Activated CD8-positive, alpha-beta memory T cell treated with anti-CD3 and anti-CD28 coated beads, Interleukin-2, amount 50 U/mL, for 1 hour (primary cell): ENCODE results near the gene MIPOL1.
"Not testable (repeated sequence)": the region's sequence is repeated elsewhere in the genome, so short reads cannot be mapped to it uniquely, and the experiment has no call there.

Experiments
- DNase-seq: peaks from one replicate; pipeline ENCODE4 v3.0.0-alpha.2; 2020; ENCODE audit errors: extremely low read depth

The MIPOL1 gene

DNA sequence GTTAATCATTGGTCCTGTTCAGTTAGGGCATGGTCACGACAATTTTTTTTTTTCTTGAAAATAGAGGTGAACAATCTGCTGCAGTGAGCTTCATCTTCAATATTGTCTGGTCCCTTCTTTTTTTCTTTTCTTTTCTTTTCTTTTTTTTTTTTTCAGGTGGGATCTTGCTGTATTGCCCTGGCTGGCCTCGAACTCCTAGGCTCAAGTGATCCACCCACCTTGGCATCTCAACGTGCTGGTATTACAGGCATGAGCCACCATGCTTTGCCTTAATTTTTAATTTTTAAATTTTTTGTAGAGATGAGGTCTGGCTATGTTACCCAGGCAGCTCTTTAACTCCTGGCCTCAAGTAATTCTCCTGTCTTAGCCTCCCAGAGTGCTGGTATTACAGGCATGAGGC lies 36.5 kb downstream of the MIPOL1 start:
- no peak for DNase-seq

DNA sequence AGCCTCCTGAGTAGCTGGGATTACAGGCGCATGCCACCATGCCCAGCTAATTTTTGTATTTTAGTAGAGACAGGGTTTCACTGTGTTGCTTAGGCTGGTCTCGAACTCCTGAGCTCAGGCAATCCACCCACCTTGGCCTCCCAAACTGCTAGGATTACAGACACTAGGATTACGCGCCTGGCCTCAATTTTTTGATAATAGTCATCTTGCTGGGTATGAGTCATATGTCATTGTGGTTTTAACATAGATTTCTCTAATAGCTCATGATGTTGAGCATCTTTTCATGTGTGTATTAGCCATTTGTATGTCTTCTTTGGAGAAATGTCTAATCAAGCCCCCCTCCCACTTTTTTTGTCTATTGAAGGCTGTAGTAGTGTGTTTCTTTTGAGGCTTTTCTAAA lies 38.3 kb downstream of the MIPOL1 start:
- not testable (repeated sequence) for DNase-seq

DNA sequence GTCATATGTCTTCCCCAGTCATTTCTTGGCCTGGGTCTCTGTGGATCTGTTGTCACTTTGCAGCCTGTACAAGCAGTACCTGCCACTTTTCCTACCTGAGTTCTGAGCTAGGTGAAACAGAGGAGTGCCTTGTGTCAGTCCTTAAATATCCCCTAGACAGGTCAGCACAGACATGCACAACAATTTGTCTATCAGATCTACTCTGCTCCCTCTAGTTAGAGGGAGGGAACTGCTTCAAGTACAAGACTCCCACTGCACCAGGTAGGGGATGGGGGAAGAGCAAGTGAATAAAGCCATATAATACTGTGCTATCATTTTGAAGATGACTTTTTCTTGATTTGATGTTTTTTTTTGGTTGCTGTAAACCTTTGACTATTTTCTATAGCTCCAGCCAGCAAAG lies 39.4 kb downstream of the MIPOL1 start:
- no peak for DNase-seq

DNA sequence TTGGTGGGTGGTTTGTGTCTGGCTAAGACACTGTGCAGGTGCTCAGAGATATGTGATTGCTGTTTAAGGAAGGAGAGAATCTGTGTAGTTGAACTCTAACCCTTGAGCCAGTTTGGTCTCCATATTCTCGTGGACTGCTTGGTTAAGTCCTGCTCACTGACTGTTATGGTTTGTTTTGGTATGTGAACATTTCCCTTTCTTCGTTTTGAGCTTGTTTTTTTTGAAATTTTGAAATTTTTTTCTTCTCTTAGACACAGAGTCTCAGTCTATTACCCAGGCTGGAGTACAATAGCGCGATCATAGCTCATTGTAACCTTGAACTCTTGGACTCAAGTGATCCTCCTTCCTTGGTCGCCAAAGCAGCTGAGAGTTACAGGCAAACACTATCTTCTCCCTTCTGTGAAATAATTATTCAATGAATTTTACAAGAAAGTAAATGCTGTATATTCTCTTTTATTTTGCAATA lies 40.0 kb downstream of the MIPOL1 start:
- no peak for DNase-seq

- DNase-seq, result no peak
These were observed 43.5 kb downstream of the MIPOL1 start for GRCh38 chr14:37241198-37241597.

GRCh38 chr14:37246427-37246829 lies 48.7 kb downstream of the MIPOL1 start:
- no peak for DNase-seq

- no peak for DNase-seq
These were observed 50.2 kb downstream of the MIPOL1 start for GRCh38 chr14:37247791-37248461.

DNA sequence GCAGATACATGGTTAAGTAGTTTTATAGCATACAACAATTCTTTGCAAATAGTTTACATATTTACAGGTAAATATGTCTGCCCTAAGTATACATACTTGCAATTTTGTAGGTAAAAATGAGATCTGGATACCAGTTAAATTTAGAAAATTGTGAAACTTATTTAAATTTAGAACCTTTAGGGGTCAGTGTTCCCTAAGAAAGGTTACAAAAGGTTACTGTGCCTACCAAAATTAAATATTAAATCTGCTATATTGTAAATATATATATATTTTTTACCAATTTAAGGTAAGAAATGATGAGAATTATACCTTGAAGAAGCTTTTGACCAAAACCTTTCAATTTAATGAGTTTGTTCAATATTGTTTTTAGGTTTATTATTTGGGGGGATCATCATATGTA lies 54.0 kb downstream of the MIPOL1 start:
- no peak for DNase-seq

GRCh38 chr14:37252434-37252833 lies 54.7 kb downstream of the MIPOL1 start:
- DNase-seq, result no peak

DNA sequence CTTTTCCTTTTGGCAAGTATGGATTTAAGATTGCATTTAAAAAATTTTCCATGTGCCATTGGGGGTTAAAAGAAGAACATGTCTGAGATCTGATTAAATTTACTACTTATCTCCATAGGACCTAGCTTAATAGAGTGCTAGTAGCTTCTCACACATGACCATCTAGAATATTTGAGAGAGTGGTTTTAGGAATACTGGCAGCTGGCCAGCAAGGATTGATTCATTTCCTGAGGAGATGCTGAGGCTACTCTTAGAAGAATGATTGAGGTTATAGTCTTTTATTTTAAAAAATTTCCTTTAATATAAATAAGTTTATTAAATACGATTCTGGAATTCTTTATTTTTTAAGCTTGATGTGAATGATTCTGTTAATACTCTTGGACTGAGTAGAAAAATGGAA lies 56.2 kb downstream of the MIPOL1 start:
- DNase-seq, result no peak

GRCh38 chr14:37254411-37254947 lies 56.7 kb downstream of the MIPOL1 start:
- no peak for DNase-seq

GRCh38 chr14:37257501-37258070 lies 59.8 kb downstream of the MIPOL1 start:
- no peak for DNase-seq

DNA sequence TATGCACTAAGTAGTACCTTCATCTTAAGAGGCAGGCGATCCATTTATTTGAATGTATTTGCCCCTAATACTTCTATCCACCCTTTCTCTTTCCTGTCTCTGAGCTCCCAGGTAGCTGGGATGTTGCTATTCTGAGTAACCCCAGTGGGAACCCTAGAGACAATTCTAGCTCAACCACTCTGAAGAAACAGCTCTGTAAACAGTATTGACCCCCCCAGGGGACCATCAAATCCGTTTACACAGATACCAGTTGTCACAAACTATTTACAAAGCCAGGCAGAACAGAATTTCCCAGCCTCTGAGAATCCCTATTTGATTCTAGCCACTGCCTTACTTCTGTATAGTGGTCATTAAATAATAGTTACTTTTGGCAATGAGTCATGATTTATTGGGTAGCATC lies 64.9 kb downstream of the MIPOL1 start:
- DNase-seq, result no peak

- no peak for DNase-seq
These were observed 66.0 kb downstream of the MIPOL1 start for GRCh38 chr14:37263656-37264236.

- no peak for DNase-seq
These were observed 71.1 kb downstream of the MIPOL1 start for GRCh38 chr14:37268788-37269187.

- DNase-seq, result no peak
These were observed 72.9 kb downstream of the MIPOL1 start for GRCh38 chr14:37270629-37271028.

- no peak for DNase-seq
These were observed 74.8 kb downstream of the MIPOL1 start for GRCh38 chr14:37272569-37272968.

DNA sequence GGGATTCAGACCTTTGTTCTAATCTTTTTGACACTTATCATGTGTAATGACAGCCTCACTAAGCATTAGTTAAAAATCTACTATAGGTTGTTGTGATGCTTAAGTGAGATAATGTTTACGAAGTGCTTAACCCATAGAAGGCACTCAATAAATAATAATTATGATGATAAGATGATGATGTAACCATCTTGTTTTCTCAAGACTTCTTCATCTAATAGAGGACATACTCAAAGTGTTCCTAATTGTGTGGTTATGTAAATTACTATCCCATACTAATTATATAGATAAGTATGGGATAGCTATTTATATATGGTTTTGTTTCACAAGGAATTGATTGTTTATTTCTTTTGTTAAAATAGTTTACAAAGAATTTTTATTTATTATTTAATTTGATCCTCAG lies 76.9 kb downstream of the MIPOL1 start:
- no peak for DNase-seq

- no peak for DNase-seq
These were observed 78.2 kb downstream of the MIPOL1 start for GRCh38 chr14:37275963-37276362.

- DNase-seq, result no peak
These were observed 81.2 kb downstream of the MIPOL1 start for GRCh38 chr14:37278636-37279538.

DNA sequence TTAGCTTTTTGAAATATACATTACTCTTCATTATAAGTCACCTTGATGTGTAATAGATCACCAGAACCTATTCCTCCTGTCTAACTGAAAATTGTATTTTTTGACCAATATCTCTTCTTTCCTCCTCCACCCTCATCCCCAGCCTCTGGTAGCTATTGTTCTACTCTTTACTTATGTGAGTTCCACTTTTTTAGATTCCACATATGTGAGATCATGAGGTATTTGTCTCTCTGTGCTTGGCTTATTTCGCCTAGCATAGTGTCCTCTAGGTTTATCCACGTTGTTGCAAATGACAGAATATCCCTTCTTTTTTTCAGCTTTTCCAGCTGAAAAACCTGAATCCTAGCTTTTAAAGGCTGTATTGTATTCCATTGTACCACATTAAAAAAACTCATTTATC lies 82.1 kb downstream of the MIPOL1 start:
- DNase-seq, result no peak

DNA sequence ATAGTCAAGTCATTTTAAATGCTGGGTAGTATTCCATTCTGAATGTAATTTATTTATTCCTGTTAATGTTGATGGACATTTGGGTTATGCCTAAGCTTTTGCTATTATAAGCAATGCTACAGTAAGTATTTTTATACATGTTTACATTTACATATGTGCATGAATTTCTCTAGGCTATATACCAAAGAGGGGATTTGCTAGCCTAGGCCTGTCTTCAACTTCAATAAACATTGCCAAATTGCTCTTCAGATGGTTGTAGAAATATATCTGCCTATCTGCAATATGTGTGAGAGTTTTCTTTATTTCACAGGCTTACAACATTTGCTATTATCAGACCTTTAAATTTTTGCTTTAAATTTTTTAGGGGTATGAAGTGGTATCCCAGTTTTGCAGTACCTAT lies 87.0 kb downstream of the MIPOL1 start:
- no peak for DNase-seq
